KG1 (cell line): ENCODE results near the gene KRTAP10-3.

Experiments
- DNase-seq: peaks from one replicate; lab custom pipeline; 2025; lab: John Stamatoyannopoulos, UW

The KRTAP10-3 gene

DNA sequence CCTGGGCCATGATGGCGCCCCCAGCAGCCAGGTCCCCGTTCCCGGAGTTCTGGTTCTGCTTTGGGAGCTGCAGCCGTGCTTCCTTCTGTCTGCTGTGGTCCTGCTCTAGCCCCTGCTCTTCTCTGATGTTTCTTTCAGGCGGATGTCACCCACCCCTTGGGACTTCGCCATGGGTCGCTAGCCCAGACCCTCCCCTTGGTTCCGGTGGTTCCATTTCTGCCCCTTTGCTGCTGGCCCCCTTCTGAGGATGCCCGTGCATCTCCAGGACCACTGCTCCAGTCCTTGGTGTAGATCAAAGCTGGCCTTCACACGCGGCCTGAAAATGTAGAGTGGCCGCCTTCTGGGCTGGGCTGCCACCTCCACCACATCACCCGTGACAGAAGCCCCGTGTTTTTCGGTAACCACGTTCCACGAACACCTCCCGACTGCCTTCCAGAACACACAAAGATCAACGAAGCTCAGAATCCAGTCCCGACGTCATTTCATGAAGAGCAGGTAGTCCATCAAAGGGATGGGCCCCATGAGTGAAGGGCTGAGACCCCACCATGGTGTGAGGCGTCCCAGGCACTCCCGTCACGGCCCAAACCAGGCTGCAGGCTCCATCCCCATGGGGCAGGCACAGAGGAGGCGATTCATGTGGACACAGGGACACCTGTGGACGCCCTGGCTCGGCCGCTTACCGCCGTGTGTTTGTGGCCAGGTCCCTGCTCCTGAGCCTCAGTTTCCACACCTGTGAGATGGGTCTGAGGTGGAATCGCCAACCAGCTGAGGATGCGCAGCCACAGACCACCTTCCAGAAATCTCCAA lies 43.0 kb downstream of the KRTAP10-3 start:
- DNase-seq, result no peak

DNA sequence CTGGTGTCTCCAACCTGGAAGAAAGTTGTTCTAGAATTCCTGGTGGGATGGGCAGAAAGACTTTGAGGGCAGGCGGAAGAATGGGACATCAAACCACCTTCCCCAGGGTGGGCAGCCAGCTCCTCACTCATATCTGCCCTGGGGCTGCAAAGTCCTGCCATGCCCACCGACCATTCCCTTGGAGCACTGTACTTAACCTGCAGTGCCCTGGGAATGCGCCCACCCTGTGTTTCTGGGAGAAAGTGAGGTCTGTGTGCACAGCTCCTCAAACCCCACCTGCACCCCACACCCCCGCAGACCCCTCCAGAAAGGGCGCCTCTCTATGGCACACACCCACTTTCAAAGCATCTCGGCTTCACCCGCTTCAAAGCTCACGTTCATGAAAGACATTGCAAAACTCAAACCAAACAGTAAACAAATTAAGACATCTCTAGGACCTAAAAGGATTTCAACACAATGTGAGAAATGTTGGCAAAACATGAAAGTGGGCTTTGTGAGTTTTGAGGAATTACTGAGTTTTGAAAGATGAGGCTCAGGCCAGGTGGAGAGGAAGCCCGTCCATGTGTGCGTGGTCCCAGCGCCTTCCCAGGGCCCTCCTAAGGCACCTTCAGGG lies 43.7 kb downstream of the KRTAP10-3 start:
- no peak for DNase-seq

- DNase-seq, result no peak
Measured at GRCh38 chr21:44514218-44514520, 44.4 kb downstream of the KRTAP10-3 start.

- no peak for DNase-seq
Measured at GRCh38 chr21:44513389-44514217, 45.0 kb downstream of the KRTAP10-3 start.

DNA sequence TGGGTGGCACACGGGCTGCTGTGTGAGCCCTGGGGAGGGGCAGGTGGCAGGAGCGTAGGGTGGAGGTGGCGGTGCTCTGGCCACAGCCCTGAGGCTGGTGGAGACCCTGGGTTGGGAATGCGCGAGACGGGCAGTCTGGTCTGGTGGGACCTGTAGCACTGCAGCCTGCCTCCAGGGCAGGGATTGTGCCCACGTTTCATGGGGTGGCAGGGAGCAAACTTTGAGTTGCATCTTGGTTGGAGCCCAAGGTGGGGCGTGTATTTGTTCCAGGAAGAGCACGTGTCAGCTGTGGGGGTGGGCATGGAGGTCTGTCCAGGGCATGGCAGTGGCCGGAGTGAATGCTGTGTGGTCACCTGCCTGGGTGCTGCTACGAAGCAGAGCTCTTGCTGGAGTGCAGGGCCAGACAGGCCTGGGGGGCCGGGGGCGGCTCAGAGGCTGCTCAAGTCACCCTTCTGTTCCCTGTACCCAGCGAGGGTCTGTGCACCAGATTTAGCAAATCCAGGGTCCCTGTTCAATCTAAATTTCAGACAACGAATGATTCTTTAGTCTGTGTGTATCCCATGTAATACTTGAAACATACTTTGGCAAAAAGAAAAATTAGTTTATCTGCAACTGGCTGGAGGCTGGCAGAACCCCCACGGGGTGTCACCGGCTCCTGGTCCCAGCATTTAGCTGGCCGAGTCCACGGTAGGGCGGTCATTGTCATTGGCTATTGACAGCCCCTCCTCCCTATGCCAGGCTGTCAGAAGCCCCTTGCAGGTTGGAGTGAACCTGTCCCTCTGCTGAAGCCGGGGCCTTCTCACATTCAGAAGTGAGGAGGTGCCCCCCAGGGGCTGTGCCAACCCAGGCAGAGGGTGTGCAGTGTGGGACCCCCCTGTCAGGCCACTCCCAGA lies 45.9 kb downstream of the KRTAP10-3 start:
- DNase-seq, result no peak

- no peak for DNase-seq
Measured at GRCh38 chr21:44511938-44512275, 46.7 kb downstream of the KRTAP10-3 start.

GRCh38 chr21:44511219-44511937 lies 47.2 kb downstream of the KRTAP10-3 start:
- no peak for DNase-seq

DNA sequence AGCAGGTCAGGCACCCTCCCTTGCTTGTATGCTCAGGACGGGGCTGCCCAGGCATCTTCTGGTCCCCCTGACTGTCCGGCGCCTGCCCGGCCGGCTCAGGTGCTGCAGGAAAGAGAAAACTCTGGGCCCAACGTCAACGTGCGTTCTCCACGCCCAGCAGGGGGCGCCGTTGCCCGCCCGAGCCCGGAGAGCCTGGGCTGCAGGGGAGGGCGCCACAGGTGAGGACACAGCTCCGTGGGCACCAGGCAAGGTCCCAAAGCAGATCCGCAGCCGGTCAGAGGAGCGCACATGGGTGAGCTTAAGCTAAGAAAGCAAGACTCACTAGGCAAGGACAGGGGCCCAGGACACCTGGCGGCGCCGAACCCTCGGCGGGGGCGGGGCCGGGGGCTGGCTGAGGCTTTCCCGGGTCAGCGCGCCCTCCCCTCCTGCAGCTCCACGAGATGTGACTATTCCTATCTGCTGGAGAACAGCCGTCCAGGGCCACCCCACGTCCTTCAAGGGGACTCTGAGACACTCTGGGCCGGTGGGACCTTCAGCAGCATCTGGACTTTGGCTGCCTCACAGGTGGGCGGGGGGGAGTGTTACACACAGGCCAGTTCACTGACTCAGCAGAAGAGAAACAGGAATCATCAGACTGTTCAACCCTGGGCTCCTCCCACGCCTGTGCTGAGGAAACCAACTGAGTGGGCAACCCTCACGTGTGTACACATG lies 47.9 kb downstream of the KRTAP10-3 start:
- peak; percentile 36 for DNase-seq

DNA sequence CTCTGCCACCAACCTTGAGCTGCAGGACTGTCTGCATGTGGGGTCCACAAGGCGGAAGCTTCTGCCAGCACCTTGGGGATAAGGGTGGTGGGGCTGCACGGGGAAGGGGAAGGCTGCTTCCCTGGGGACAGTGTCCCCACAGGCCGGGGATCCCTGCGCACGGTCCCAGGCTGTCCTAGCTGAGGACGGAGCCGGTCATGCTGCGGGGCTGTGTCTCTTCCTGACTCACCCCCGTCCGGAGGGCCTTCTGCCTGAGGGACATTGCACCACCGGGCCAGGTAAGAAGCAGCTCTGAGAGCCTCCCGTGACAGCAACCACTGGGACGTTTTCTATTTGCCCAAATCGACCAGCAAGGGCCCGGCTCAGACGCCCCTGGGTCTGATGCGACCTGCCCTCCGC lies 48.5 kb downstream of the KRTAP10-3 start:
- DNase-seq, result no peak

GRCh38 chr21:44509539-44509938 lies 49.1 kb downstream of the KRTAP10-3 start:
- DNase-seq, result no peak

DNA sequence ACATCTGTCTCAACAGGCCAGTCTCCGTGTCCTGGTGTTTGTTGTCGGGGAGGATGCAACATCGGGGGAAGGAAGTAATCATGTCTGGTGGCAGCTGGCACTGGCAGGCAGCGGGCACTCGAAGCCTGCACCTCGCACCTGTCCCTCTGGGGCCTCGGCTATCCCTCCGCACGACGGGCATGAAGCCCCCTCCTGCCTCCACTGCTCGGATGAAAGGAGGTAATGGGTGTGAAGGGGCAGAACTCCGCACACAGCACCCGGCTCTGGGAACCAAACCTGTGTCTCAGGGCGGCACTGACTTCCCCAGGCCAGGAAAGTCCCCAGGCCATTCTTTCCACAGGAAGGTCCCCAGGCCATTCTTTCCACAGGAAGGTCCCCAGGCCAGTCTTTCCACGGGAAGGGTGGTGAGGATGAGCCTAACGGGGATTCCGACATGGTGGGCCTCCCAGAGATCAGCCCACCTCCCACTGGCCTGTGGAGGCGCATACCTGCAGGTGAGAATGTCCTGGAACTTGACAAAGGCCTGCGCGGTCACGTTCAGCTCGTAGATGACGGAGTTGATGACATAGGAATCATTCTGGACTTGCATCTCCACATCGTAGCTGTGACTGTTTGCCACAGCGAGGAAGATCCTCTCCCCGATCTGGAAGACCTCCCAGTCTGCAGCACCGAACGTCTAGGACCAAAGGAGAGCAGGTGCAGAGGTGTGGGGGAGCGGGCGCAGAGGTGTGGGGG lies 49.7 kb downstream of the KRTAP10-3 start:
- no peak for DNase-seq

DNA sequence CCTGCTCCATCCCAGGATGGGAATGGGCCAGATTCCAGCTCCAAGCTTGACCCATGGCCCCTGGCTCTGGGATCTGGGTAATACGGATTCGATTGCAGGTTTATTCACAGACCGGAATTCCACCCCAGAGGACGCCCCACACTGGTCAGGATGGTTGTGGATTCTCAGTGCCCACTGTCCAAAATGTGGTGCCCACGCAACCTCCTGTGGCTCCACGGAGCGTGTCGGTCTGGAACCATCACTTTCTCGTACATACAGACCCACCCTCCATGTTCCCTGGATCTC lies 50.2 kb downstream of the KRTAP10-3 start:
- DNase-seq, result no peak
